WTC11 (cell line): ENCODE data around the gene DDB1. TPM values are rescaled to one million over a fixed set of nuclear protein-coding genes. Genes with fewer than 3 reads are reported as not detected.

Experiments used
- ATAC-seq: fragments of 200-7000 bp; cut with Tn5 transposase; 2 replicates; pipeline ENCODE4 v1.10.0; 2021; ENCODE audit warnings: mild to moderate bottlenecking, moderate library complexity
- CTCF ChIA-PET: fragments of 300-600 bp; sonication (Branson Sonifier 250); formaldehyde crosslinking; loops from one replicate; lab custom pipeline; 2021; ENCODE audit warnings: antibody characterized with exemption; lab: Charles Lee
- POLR2A ChIA-PET: fragments of 350-600 bp; sonication (Branson Sonifier 250); formaldehyde crosslinking; loops from one replicate; lab custom pipeline; 2021; ENCODE audit warnings: antibody characterized with exemption; lab: Charles Lee
- DNase-seq: peaks from one replicate; pipeline ENCODE4 v3.0.0; 2021; ENCODE audit warnings: low spot score
- H3K27ac Mint-ChIP-seq: 2 replicates; pipeline ENCODE4 v1.8.0; 2021; ENCODE audit warnings: mixed read lengths
- H3K27me3 Mint-ChIP-seq: 2 replicates; pipeline ENCODE4 v1.8.0; 2021; ENCODE audit warnings: low read depth, mild to moderate bottlenecking, moderate library complexity, mixed read lengths
- H3K36me3 Mint-ChIP-seq: 2 replicates; pipeline ENCODE4 v1.8.0; 2021; ENCODE audit warnings: mixed read lengths
- H3K4me1 Mint-ChIP-seq: 2 replicates; pipeline ENCODE4 v1.8.0; 2022; ENCODE audit warnings: mixed read lengths
- H3K4me3 Mint-ChIP-seq: 2 replicates; pipeline ENCODE4 v1.8.0; 2021; ENCODE audit warnings: mild to moderate bottlenecking, moderate library complexity, mixed read lengths
- H3K9me3 Mint-ChIP-seq: 2 replicates; pipeline ENCODE4 v1.8.0; 2021; ENCODE audit warnings: mixed read lengths
- EMX1 ChIP-seq: fragments of 250-450 bp; sonication (Bioruptor Pico); IDR thresholded peaks from 2 replicates; pipeline ENCODE4 v1.8.0; 2021; ENCODE audit warnings: mild to moderate bottlenecking
- ESRRA ChIP-seq: sonication (generic); formaldehyde crosslinking; IDR thresholded peaks from 2 replicates; pipeline ENCODE4 v1.8.1; 2022; ENCODE audit warnings: mild to moderate bottlenecking, missing genetic modification reagents, borderline replicate concordance
- GRHL2 ChIP-seq: fragments of 250-450 bp; sonication (Bioruptor Pico); IDR thresholded peaks from 2 replicates; pipeline ENCODE4 v1.8.0; 2022; ENCODE audit warnings: mild to moderate bottlenecking, moderate library complexity; ENCODE audit not compliant: insufficient replicate concordance, severe bottlenecking
- HMGA2 ChIP-seq: fragments of 250-450 bp; sonication (Bioruptor Pico); IDR thresholded peaks from 2 replicates; pipeline ENCODE4 v1.4.0; 2021; ENCODE audit warnings: mild to moderate bottlenecking, moderate library complexity
- MYBL2 ChIP-seq: sonication (generic); formaldehyde crosslinking; IDR thresholded peaks from 2 replicates; pipeline ENCODE4 v1.8.1; 2023; ENCODE audit warnings: mild to moderate bottlenecking, moderate library complexity, missing genetic modification reagents
- NFE2L1 ChIP-seq: sonication (generic); formaldehyde crosslinking; IDR thresholded peaks from 2 replicates; pipeline ENCODE4 v1.8.1; 2023; ENCODE audit warnings: missing genetic modification reagents
- NR3C1 ChIP-seq: sonication (generic); formaldehyde crosslinking; conservative IDR thresholded peaks from 2 replicates; pipeline ENCODE4 v1.8.1; 2023; ENCODE audit warnings: low read depth, mild to moderate bottlenecking, missing genetic modification reagents
- RELA ChIP-seq: sonication (generic); formaldehyde crosslinking; IDR thresholded peaks from 2 replicates; pipeline ENCODE4 v1.8.1; 2022; ENCODE audit warnings: missing genetic modification reagents, mild to moderate bottlenecking, borderline replicate concordance
- TCF7 ChIP-seq: sonication (generic); formaldehyde crosslinking; IDR thresholded peaks from 2 replicates; pipeline ENCODE4 v1.8.0; 2022; ENCODE audit warnings: mild to moderate bottlenecking, low read depth, missing genetic modification reagents, moderate library complexity
- TEAD1 ChIP-seq: sonication (generic); formaldehyde crosslinking; IDR thresholded peaks from 2 replicates; pipeline ENCODE4 v1.8.0; 2022; ENCODE audit warnings: mild to moderate bottlenecking, missing genetic modification reagents
- TEAD4 ChIP-seq: sonication (generic); formaldehyde crosslinking; IDR thresholded peaks from 2 replicates; pipeline ENCODE4 v1.8.0; 2022; ENCODE audit warnings: mild to moderate bottlenecking, missing genetic modification reagents
- TP53 ChIP-seq: sonication (generic); formaldehyde crosslinking; IDR thresholded peaks from 2 replicates; pipeline ENCODE4 v1.8.1; 2023; ENCODE audit warnings: mild to moderate bottlenecking, missing genetic modification reagents
- ZNF121 ChIP-seq: sonication (generic); formaldehyde crosslinking; IDR thresholded peaks from 2 replicates; pipeline ENCODE4 v1.8.0; 2023; ENCODE audit warnings: missing genetic modification reagents
- ZNF263 ChIP-seq: sonication (generic); formaldehyde crosslinking; IDR thresholded peaks from 2 replicates; pipeline ENCODE4 v1.8.1; 2022; ENCODE audit warnings: low read depth, mild to moderate bottlenecking, moderate library complexity, missing genetic modification reagents
- ZNF423 ChIP-seq: fragments of 250-450 bp; sonication (Bioruptor Pico); IDR thresholded peaks from 2 replicates; pipeline ENCODE4 v2.1.2; 2022; ENCODE audit warnings: mild to moderate bottlenecking, moderate library complexity
- total RNA-seq: library from RNA; stranded (reverse); gene quantifications from 3 replicates; pipeline ENCODE4 v1.2.3, GENCODE V29; 2021
- TF ChIP-seq, protein P1 (sequence below): sonication (generic); formaldehyde crosslinking; IDR thresholded peaks from 2 replicates; pipeline ENCODE4 v1.8.1; 2023; ENCODE audit warnings: mild to moderate bottlenecking, missing genetic modification reagents, borderline replicate concordance
- TF ChIP-seq, protein P2 (sequence below): sonication (generic); formaldehyde crosslinking; IDR thresholded peaks from 2 replicates; pipeline ENCODE4 v1.8.1; 2023; ENCODE audit warnings: mild to moderate bottlenecking, moderate library complexity, missing genetic modification reagents
- TF ChIP-seq, protein P3 (sequence below): sonication (generic); formaldehyde crosslinking; IDR thresholded peaks from 2 replicates; pipeline ENCODE4 v1.8.1; 2022; ENCODE audit warnings: mild to moderate bottlenecking, missing genetic modification reagents, moderate library complexity, borderline replicate concordance
- TF ChIP-seq, protein P4 (sequence below): sonication (generic); formaldehyde crosslinking; IDR thresholded peaks from 2 replicates; pipeline ENCODE4 v1.8.1; 2023; ENCODE audit warnings: mild to moderate bottlenecking, missing genetic modification reagents, moderate library complexity
- TF ChIP-seq, protein P5 (sequence below): sonication (generic); formaldehyde crosslinking; IDR thresholded peaks from 2 replicates; pipeline ENCODE4 v1.8.0; 2023; ENCODE audit warnings: missing genetic modification reagents
- TF ChIP-seq, protein P6 (sequence below): sonication (generic); formaldehyde crosslinking; IDR thresholded peaks from 2 replicates; pipeline ENCODE4 v1.8.1; 2023; ENCODE audit warnings: mild to moderate bottlenecking, missing genetic modification reagents
- TF ChIP-seq, protein P7 (sequence below): fragments of 250-450 bp; sonication (Bioruptor Pico); IDR thresholded peaks from 2 replicates; pipeline ENCODE4 v1.9.0; 2021; ENCODE audit warnings: moderate library complexity, mild to moderate bottlenecking, inconsistent platforms, borderline replicate concordance

DDB1 gene
- total RNA-seq, 1 experiment from 2014 or later: 316 TPM

DNA sequence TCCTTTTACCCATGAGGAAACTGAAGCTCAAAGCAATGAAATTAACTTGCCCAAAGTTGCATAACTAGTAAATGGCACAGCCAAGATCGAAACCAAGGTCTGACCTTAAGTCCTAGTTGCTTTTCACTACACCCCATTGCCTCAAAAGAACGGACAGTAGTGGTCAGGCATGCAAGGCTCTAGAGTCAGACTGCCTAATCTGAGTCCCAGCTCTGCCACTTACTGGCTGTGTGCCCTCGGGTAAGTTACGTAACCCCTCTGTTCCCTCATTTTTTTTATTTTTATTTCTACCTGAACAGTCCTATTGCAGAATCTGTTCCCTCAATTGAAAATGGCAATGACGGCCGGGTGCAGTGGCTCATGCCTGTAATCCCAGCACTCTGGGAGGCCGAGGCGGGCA, 19.1 kb upstream of the DDB1 start:
- Mint-ChIP-seq H3K27ac (no peak overlapping the region), H3K27me3 (no peaks in the 10 kb centered on the region), H3K4me3 (no peak overlapping the region), H3K36me3 (peaks cover 15% of the 10 kb centered on the region), H3K4me1 (no peaks in the 10 kb centered on the region), H3K9me3 (no peaks in the 10 kb centered on the region)
- CTCF ChIA-PET: interaction anchor here (0.9 to 1.5 kb wide), 2 partner anchors 16 to 34 kb away, joined by 3 to 8 read pairs; no protein-coding TSS in a partner anchor
- DNase-seq (no peak), ATAC-seq (no peak)
- POLR2A ChIA-PET: no interaction called here
- no peak for TF ChIP-seq HMGA2 (CRISPR knock-in tag)
- TF ChIP-seq ZNF423 (CRISPR knock-in tag): no peak
- TF ChIP-seq, protein P1, sequence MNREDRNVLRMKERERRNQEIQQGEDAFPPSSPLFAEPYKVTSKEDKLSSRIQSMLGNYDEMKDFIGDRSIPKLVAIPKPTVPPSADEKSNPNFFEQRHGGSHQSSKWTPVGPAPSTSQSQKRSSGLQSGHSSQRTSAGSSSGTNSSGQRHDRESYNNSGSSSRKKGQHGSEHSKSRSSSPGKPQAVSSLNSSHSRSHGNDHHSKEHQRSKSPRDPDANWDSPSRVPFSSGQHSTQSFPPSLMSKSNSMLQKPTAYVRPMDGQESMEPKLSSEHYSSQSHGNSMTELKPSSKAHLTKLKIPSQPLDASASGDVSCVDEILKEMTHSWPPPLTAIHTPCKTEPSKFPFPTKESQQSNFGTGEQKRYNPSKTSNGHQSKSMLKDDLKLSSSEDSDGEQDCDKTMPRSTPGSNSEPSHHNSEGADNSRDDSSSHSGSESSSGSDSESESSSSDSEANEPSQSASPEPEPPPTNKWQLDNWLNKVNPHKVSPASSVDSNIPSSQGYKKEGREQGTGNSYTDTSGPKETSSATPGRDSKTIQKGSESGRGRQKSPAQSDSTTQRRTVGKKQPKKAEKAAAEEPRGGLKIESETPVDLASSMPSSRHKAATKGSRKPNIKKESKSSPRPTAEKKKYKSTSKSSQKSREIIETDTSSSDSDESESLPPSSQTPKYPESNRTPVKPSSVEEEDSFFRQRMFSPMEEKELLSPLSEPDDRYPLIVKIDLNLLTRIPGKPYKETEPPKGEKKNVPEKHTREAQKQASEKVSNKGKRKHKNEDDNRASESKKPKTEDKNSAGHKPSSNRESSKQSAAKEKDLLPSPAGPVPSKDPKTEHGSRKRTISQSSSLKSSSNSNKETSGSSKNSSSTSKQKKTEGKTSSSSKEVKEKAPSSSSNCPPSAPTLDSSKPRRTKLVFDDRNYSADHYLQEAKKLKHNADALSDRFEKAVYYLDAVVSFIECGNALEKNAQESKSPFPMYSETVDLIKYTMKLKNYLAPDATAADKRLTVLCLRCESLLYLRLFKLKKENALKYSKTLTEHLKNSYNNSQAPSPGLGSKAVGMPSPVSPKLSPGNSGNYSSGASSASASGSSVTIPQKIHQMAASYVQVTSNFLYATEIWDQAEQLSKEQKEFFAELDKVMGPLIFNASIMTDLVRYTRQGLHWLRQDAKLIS (CRISPR knock-in tag): no peak
- no peak for TF ChIP-seq TEAD4 (CRISPR knock-in tag)
- TF ChIP-seq GRHL2 (CRISPR knock-in tag): no peak
- no peak for TF ChIP-seq ZNF121 (CRISPR knock-in tag)
- no peak for TF ChIP-seq EMX1 (CRISPR knock-in tag)
- TF ChIP-seq NR3C1 (CRISPR knock-in tag): no peak
- TF ChIP-seq, protein P2, sequence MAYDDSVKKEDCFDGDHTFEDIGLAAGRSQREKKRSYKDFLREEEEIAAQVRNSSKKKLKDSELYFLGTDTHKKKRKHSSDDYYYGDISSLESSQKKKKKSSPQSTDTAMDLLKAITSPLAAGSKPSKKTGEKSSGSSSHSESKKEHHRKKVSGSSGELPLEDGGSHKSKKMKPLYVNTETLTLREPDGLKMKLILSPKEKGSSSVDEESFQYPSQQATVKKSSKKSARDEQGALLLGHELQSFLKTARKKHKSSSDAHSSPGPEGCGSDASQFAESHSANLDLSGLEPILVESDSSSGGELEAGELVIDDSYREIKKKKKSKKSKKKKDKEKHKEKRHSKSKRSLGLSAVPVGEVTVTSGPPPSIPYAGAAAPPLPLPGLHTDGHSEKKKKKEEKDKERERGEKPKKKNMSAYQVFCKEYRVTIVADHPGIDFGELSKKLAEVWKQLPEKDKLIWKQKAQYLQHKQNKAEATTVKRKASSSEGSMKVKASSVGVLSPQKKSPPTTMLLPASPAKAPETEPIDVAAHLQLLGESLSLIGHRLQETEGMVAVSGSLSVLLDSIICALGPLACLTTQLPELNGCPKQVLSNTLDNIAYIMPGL (CRISPR knock-in tag): no peak
- no peak for TF ChIP-seq TP53
- no peak for TF ChIP-seq RELA (CRISPR knock-in tag)
- TF ChIP-seq, protein P3, sequence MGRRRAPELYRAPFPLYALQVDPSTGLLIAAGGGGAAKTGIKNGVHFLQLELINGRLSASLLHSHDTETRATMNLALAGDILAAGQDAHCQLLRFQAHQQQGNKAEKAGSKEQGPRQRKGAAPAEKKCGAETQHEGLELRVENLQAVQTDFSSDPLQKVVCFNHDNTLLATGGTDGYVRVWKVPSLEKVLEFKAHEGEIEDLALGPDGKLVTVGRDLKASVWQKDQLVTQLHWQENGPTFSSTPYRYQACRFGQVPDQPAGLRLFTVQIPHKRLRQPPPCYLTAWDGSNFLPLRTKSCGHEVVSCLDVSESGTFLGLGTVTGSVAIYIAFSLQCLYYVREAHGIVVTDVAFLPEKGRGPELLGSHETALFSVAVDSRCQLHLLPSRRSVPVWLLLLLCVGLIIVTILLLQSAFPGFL: no peak

DNA sequence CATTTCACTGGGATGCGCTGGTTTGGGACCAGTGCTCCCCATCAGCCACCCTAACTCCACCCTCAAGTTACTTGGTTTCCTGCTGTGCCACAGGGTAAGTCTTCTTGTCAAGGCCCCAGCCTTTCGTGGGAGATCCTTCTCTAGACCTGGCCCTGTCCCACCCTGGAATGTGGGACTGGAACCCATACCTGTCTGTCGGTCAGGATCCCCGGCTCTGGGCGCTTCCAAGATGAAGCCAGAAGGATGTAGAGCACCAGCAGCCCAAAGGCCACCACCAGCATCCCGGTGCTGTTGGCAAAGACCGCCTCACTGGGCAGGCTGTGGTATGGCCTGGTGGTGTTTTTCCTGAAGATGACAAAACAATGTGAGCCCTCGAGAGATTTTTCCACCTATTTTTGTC, 17.9 kb upstream of the DDB1 start:
- ATAC-seq (no peak), DNase-seq (no peak)
- Mint-ChIP-seq H3K27ac (no peak overlapping the region), H3K36me3 (peaks cover 15% of the 10 kb centered on the region), H3K4me3 (no peak overlapping the region), H3K4me1 (no peaks in the 10 kb centered on the region)
- CTCF ChIA-PET: no interaction called here
- TF ChIP-seq NFE2L1 (CRISPR knock-in tag): no peak
- no peak for TF ChIP-seq TEAD1
- TF ChIP-seq, all 79 proteins: peak for 0
- POLR2A ChIA-PET: interaction anchor here (0.7 kb wide), 1 partner anchor 12 kb away, joined by 5 read pairs; no protein-coding TSS in a partner anchor
- Mint-ChIP-seq H3K27me3 (no peaks in the 10 kb centered on the region), H3K9me3 (no peaks in the 10 kb centered on the region)

DNA sequence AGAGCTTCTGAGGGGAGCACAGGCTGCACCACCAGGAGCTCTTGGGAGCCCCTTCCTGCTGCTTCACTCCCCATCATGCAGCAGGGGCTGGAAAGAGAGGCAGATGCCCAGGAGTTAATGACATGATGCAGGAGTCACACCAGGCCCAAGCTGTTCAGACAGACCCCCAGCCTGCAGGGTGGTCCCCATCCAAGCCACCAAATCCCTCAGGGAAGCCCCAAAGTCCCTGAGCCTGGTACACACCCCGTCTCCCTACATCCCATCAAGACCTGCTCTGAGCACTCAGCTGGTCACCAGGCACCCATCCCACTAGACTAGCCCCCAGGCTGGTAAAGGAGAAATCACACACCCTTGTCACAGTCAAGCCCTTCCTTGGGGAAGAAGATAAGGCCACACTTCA, 17.4 kb upstream of the DDB1 start:
- Mint-ChIP-seq H3K9me3 (no peaks in the 10 kb centered on the region), H3K4me3 (no peak overlapping the region), H3K36me3 (peaks cover 15% of the 10 kb centered on the region), H3K4me1 (no peaks in the 10 kb centered on the region), H3K27ac (no peak overlapping the region), H3K27me3 (no peaks in the 10 kb centered on the region)
- ATAC-seq (no peak), DNase-seq (no peak)
- ChIA-PET CTCF (interaction anchor here (2.9 kb wide), 1 partner anchor 36 kb away, joined by 8 read pairs; no protein-coding TSS in a partner anchor), POLR2A (no interaction called here)
- TF ChIP-seq TCF7 (CRISPR knock-in tag): no peak
- TF ChIP-seq, protein P4, sequence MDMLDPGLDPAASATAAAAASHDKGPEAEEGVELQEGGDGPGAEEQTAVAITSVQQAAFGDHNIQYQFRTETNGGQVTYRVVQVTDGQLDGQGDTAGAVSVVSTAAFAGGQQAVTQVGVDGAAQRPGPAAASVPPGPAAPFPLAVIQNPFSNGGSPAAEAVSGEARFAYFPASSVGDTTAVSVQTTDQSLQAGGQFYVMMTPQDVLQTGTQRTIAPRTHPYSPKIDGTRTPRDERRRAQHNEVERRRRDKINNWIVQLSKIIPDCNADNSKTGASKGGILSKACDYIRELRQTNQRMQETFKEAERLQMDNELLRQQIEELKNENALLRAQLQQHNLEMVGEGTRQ (CRISPR knock-in tag): no peak
- no peak for TF ChIP-seq ZNF263 (CRISPR knock-in tag)
- TF ChIP-seq MYBL2 (CRISPR knock-in tag): no peak
- TF ChIP-seq, protein P5, sequence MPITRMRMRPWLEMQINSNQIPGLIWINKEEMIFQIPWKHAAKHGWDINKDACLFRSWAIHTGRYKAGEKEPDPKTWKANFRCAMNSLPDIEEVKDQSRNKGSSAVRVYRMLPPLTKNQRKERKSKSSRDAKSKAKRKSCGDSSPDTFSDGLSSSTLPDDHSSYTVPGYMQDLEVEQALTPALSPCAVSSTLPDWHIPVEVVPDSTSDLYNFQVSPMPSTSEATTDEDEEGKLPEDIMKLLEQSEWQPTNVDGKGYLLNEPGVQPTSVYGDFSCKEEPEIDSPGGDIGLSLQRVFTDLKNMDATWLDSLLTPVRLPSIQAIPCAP (CRISPR knock-in tag): no peak
- no peak for TF ChIP-seq ESRRA (CRISPR knock-in tag)
- TF ChIP-seq, protein P6, sequence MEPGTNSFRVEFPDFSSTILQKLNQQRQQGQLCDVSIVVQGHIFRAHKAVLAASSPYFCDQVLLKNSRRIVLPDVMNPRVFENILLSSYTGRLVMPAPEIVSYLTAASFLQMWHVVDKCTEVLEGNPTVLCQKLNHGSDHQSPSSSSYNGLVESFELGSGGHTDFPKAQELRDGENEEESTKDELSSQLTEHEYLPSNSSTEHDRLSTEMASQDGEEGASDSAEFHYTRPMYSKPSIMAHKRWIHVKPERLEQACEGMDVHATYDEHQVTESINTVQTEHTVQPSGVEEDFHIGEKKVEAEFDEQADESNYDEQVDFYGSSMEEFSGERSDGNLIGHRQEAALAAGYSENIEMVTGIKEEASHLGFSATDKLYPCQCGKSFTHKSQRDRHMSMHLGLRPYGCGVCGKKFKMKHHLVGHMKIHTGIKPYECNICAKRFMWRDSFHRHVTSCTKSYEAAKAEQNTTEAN (CRISPR knock-in tag): no peak
- TF ChIP-seq TP53: no peak
- TF ChIP-seq, protein P7, sequence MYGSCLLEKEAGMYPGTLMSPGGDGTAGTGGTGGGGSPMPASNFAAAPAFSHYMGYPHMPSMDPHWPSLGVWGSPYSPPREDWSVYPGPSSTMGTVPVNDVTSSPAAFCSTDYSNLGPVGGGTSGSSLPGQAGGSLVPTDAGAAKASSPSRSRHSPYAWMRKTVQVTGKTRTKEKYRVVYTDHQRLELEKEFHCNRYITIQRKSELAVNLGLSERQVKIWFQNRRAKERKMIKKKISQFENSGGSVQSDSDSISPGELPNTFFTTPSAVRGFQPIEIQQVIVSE (CRISPR knock-in tag): no peak
